ENCODE results near the gene GALNT11.
"Not testable (repeated sequence)": the region's sequence is repeated elsewhere in the genome, so short reads cannot be mapped to it uniquely, and the experiment has no call there.

DNA sequence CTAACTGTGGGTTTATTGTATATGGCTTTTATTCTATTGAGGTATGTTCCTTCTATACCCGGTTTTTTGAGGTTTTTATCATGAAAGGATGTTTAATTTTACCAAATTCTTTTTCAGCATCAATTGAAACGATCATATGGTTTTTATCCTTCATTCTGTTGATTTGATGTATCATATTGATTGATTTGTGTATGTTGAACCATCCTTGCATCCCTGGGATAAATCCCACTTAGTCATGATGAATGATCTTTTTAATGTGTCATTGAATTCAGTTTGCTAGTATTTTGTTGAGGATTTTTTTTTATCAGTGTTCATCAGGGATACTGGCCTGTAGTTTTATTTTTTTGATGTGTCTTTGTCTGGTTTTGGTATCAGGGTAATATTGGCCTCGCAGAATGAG is 19.4 kb downstream of the GALNT11 start:
- TF ChIP-seq, protein P1, sequence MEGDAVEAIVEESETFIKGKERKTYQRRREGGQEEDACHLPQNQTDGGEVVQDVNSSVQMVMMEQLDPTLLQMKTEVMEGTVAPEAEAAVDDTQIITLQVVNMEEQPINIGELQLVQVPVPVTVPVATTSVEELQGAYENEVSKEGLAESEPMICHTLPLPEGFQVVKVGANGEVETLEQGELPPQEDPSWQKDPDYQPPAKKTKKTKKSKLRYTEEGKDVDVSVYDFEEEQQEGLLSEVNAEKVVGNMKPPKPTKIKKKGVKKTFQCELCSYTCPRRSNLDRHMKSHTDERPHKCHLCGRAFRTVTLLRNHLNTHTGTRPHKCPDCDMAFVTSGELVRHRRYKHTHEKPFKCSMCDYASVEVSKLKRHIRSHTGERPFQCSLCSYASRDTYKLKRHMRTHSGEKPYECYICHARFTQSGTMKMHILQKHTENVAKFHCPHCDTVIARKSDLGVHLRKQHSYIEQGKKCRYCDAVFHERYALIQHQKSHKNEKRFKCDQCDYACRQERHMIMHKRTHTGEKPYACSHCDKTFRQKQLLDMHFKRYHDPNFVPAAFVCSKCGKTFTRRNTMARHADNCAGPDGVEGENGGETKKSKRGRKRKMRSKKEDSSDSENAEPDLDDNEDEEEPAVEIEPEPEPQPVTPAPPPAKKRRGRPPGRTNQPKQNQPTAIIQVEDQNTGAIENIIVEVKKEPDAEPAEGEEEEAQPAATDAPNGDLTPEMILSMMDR (IDR thresholded peaks at IDR 0.05; ENCODE audit: insufficient read depth, low read depth, low read length), result not testable (repeated sequence)
- TF ChIP-seq EZH2 (IDR thresholded peaks at IDR 0.05; ENCODE audit: insufficient read depth, low read length), result not testable (repeated sequence)

All from astrocyte (in vitro differentiated cells and primary cell).